IgD-negative memory B cell (primary cell): ENCODE data around the gene MTARC2. TPM values are rescaled to one million over a fixed set of nuclear protein-coding genes. Genes with fewer than 3 reads are reported as not detected.

Source experiments
- H3K27ac Mint-ChIP-seq, 3 donors: one replicate each; pipeline ENCODE4 v1.8.0; 2020 to 2022; ENCODE audit warnings: mild to moderate bottlenecking in 3 of 3, mixed read lengths in 3 of 3, moderate library complexity in 1 of 3
- H3K27me3 Mint-ChIP-seq: one replicate; pipeline ENCODE4 v1.8.0; 2021; ENCODE audit warnings: mixed read lengths
- H3K36me3 Mint-ChIP-seq: one replicate; pipeline ENCODE4 v1.8.0; 2020; ENCODE audit warnings: mild to moderate bottlenecking, mixed read lengths
- H3K4me1 Mint-ChIP-seq, 3 donors: one replicate each; pipeline ENCODE4 v1.8.0; 2020 to 2022; ENCODE audit warnings: mixed read lengths in 3 of 3, mild to moderate bottlenecking in 1 of 3
- H3K4me3 Mint-ChIP-seq, 4 donors: one replicate each; pipeline ENCODE4 v1.8.0; 2020 to 2022; ENCODE audit warnings: mild to moderate bottlenecking in 4 of 4, mixed read lengths in 4 of 4, moderate library complexity in 3 of 4
- H3K9me3 Mint-ChIP-seq, 3 donors: one replicate each; pipeline ENCODE4 v1.8.0; 2020 to 2021; ENCODE audit warnings: mixed read lengths in 3 of 3, mild to moderate bottlenecking in 1 of 3
- polyA plus RNA-seq: library from polyadenylated mRNA; unstranded; fragments of 300-500 nt; fragmentation: Illumina TruSeq; gene quantifications from one replicate; pipeline ENCODE4 v1.2.3, GENCODE V29; 2021

MTARC2 gene
- polyA plus RNA-seq, 1 donor from 2014 or later = 11.4 TPM

DNA sequence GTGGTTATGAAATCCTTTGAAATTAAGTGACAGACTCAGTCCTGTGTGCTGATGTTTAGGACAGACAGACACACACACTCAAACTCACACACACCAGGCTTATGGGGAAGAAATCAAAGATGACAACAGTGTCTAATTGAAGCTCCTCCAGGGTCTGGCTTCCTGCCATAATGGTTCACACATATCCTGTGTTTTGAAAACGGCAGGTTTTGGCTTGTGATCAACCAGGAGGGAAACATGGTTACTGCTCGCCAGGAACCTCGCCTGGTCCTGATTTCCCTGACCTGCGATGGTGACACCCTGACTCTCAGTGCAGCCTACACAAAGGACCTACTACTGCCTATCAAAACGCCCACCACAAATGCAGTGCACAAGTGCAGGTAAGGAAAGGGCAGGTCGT, 43.2 kb downstream of the MTARC2 start:
- Mint-ChIP-seq H3K27me3 (peaks cover 2% of the 10 kb centered on the region), H3K36me3 (no peaks in the 10 kb centered on the region), H3K9me3 (peaks cover 0 to 5% (median 0%) of the 10 kb centered on the region in 3 donors), H3K4me3 (no peak overlapping the region), H3K4me1 (no peaks in the 10 kb centered on the region), H3K27ac (no peak overlapping the region)

GRCh38 chr1:220791956-220792355, 43.8 kb downstream of the MTARC2 start:
- H3K4me1 Mint-ChIP-seq = no peaks in the 10 kb centered on the region
- peaks cover 0 to 5% (median 0%) of the 10 kb centered on the region in 3 donors for H3K9me3 Mint-ChIP-seq
- no peaks in the 10 kb centered on the region for H3K36me3 Mint-ChIP-seq
- no peak overlapping the region for H3K27ac Mint-ChIP-seq
- no peak overlapping the region for H3K4me3 Mint-ChIP-seq
- peaks cover 2% of the 10 kb centered on the region for H3K27me3 Mint-ChIP-seq

DNA sequence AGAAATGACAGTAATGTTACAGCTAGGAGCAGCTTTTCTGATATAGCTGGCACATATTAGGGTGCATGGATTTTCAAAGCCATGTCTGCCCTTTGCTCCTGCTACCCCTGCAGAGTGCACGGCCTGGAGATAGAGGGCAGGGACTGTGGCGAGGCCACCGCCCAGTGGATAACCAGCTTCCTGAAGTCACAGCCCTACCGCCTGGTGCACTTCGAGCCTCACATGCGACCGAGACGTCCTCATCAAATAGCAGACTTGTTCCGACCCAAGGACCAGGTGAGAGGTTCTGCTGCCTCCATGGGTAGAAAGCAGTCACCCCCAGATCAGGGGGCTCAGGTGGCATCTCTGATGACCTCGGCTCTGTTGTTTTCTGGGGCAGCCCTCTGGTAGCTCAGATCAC, 48.4 kb downstream of the MTARC2 start:
- no peak overlapping the region for H3K4me3 Mint-ChIP-seq
- H3K4me1 Mint-ChIP-seq = no peaks in the 10 kb centered on the region
- H3K27me3 Mint-ChIP-seq = no peaks in the 10 kb centered on the region
- no peaks in the 10 kb centered on the region for H3K36me3 Mint-ChIP-seq
- no peaks in the 10 kb centered on the region for H3K9me3 Mint-ChIP-seq
- H3K27ac Mint-ChIP-seq = no peak overlapping the region

- H3K27ac Mint-ChIP-seq = no peak overlapping the region
- H3K9me3 Mint-ChIP-seq = no peaks in the 10 kb centered on the region
- H3K36me3 Mint-ChIP-seq = no peaks in the 10 kb centered on the region
- no peaks in the 10 kb centered on the region for H3K4me1 Mint-ChIP-seq
- H3K27me3 Mint-ChIP-seq = no peaks in the 10 kb centered on the region
- no peak overlapping the region for H3K4me3 Mint-ChIP-seq
Observed at GRCh38 chr1:220797044-220797443, 48.9 kb downstream of the MTARC2 start.

DNA sequence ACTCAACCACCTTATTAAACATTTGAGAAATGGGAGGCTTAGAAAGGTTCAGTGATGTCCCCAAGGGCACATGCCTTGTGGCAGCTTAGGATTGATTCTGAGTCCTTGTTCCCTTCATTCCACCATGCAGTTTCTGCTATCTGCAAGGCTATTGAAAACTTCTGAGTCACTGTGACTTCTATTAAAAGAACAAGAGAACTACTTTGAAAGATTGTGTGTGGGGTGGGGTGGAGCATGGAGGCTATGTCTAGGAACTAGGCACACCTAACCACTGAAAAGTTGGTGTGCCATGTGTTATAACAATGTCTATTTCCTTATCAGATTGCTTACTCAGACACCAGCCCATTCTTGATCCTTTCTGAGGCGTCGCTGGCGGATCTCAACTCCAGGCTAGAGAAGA, 49.4 kb downstream of the MTARC2 start:
- H3K9me3 Mint-ChIP-seq = no peaks in the 10 kb centered on the region
- no peaks in the 10 kb centered on the region for H3K4me1 Mint-ChIP-seq
- H3K36me3 Mint-ChIP-seq = no peaks in the 10 kb centered on the region
- no peaks in the 10 kb centered on the region for H3K27me3 Mint-ChIP-seq
- H3K27ac Mint-ChIP-seq = no peak overlapping the region
- peak overlapping the region in 1 of 4 donors; percentile 8 for H3K4me3 Mint-ChIP-seq

GRCh38 chr1:220798338-220798737, 50.2 kb downstream of the MTARC2 start:
- Mint-ChIP-seq H3K4me1 (no peaks in the 10 kb centered on the region), H3K36me3 (peaks cover under 1% of the 10 kb centered on the region), H3K4me3 (no peak overlapping the region), H3K9me3 (no peaks in the 10 kb centered on the region), H3K27ac (no peak overlapping the region), H3K27me3 (no peaks in the 10 kb centered on the region)

DNA sequence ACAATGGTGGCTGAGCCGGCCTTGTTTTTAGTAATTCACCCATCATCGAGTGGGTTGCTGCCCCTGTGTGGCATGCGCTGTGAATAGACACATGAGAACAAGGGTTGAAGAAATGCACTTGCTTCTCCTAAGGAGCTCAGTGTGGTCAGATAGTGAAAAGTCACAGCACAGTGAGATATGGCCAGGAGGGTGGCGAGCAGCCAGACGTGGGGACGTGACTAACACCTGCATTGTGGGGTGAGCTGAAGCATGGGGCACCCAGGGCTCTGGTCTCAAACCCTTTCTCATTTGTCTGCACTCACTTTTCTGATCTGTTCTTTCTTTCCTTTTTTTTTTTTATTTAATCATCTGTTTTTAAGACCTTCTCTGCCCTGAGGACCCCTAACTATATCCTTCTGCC, 52.1 kb downstream of the MTARC2 start:
- H3K36me3 Mint-ChIP-seq = peaks cover 2% of the 10 kb centered on the region
- no peaks in the 10 kb centered on the region for H3K4me1 Mint-ChIP-seq
- no peaks in the 10 kb centered on the region for H3K9me3 Mint-ChIP-seq
- no peak overlapping the region for H3K27ac Mint-ChIP-seq
- no peaks in the 10 kb centered on the region for H3K27me3 Mint-ChIP-seq
- H3K4me3 Mint-ChIP-seq = no peak overlapping the region

GRCh38 chr1:220803401-220804201, 55.5 kb downstream of the MTARC2 start:
- Mint-ChIP-seq H3K27ac (no peak overlapping the region), H3K36me3 (peaks cover 2% of the 10 kb centered on the region), H3K27me3 (no peaks in the 10 kb centered on the region), H3K4me1 (no peaks in the 10 kb centered on the region), H3K9me3 (no peaks in the 10 kb centered on the region), H3K4me3 (no peak overlapping the region)

DNA sequence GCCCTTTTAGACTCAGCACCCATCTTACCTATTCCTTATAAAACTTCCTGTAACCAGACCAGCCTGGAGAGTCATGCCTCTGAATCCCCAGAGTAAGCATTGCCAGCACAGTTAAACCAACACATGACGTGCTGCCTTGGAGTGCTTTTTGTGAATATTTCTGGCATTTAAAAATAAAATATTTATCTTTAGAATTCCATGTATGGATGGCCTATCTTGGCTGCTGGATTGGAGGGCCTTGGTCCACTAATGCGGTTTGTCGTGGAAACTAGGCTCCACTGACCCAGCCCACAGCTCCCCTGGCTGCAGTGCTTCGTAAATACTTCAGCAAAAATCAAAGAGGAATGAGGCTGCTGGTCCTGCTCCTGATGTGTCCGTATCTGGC, 56.1 kb downstream of the MTARC2 start:
- Mint-ChIP-seq H3K9me3 (no peaks in the 10 kb centered on the region), H3K36me3 (peaks cover 2% of the 10 kb centered on the region), H3K27ac (no peak overlapping the region), H3K4me1 (no peaks in the 10 kb centered on the region), H3K27me3 (no peaks in the 10 kb centered on the region), H3K4me3 (no peak overlapping the region)

DNA sequence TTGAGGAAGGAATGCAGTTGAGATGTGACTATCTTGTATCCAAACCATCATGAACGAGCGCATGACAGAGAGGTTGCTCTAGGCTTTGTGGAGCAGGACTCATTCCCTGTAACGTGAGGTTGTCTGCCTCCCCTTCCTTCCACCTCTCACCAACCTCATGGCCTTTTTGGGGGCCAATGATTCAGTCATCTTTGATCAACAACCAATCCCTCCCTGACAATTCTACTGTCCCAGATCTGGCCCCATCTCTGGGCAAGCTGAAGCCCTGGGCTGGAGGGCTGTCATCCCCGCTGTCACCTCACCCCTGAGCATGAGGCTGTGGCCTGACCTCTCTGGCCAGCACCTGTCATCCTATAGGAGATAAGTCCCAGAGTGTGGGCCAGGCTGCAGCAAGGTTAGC, 58.3 kb downstream of the MTARC2 start:
- Mint-ChIP-seq H3K9me3 (no peaks in the 10 kb centered on the region), H3K27me3 (no peaks in the 10 kb centered on the region), H3K4me1 (peaks cover 3 to 7% (median 4%) of the 10 kb centered on the region in 3 donors), H3K36me3 (peaks cover 2% of the 10 kb centered on the region), H3K27ac (no peak overlapping the region), H3K4me3 (no peak overlapping the region)

GRCh38 chr1:220807726-220808125, 59.6 kb downstream of the MTARC2 start:
- Mint-ChIP-seq H3K4me1 (peaks cover 3 to 7% (median 4%) of the 10 kb centered on the region in 3 donors), H3K9me3 (no peaks in the 10 kb centered on the region), H3K4me3 (no peak overlapping the region), H3K27me3 (no peaks in the 10 kb centered on the region), H3K27ac (no peak overlapping the region), H3K36me3 (peaks cover 2% of the 10 kb centered on the region)

DNA sequence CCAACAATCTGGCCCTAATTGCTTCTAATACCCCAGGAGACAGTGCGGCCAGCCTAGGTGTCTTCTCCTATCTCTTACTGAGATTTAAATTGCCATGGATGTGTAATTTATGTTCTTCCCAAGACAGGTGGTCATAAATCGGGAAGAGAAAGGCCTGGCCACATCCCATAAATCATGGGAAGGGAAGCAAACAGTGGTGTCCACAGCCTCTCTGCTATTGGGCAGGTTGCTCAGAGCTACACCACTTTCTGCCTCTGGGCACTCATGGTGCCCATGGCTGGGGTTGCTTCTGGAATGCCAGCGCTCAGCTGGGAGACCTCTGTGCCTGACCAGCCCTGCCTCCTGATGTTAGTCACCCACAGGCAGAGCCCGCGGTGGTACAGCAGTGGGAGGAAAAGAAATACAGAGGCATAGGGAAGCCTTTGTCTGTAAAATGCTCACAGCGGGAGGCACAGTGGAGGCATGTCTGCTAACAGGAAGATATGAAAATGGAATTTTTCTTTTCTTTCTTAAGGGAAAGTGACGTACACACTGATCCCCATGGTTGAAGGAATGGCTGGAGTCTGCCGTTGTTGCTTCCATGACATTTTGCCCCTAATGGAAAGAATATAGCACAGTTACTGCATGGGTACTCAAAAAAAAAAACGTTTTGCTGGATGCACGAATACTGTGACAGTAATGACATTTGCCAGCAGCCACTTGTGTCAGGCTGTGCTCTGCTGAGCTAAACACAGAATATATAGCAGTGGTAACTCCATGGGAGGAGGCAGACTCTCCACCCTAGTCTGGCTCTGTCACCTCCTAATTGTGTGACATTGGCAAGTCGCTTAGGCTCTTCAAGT, 60.4 kb downstream of the MTARC2 start:
- Mint-ChIP-seq H3K27ac (no peak overlapping the region), H3K4me3 (peak overlapping the region in 1 of 4 donors; percentile 12), H3K27me3 (no peaks in the 10 kb centered on the region), H3K4me1 (peaks cover 3 to 7% (median 4%) of the 10 kb centered on the region in 3 donors), H3K9me3 (no peaks in the 10 kb centered on the region), H3K36me3 (no peaks in the 10 kb centered on the region)

DNA sequence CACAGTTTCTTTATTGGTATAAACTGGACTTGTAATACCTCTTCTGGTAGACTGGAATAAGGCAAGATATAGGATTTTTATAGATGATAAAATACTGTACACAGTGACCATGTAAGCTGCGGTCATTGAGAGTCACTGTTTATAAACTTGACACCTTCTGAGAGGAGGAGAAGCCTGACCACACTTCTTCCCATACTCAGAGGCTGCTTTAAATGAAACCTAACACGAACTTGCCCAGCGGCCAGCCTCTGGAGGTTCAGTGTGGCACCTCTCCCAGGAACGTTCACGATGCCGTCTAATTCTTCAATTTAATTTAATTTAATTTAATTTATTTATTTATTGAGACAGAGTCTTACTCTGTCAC, 61.0 kb downstream of the MTARC2 start:
- peaks cover 3 to 7% (median 4%) of the 10 kb centered on the region in 3 donors for H3K4me1 Mint-ChIP-seq
- no peaks in the 10 kb centered on the region for H3K36me3 Mint-ChIP-seq
- H3K27ac Mint-ChIP-seq = no peak overlapping the region
- H3K9me3 Mint-ChIP-seq = no peaks in the 10 kb centered on the region
- H3K27me3 Mint-ChIP-seq = no peaks in the 10 kb centered on the region
- H3K4me3 Mint-ChIP-seq = peak overlapping the region in 1 of 4 donors; percentile 12

GRCh38 chr1:220809704-220810103, 61.6 kb downstream of the MTARC2 start:
- peak overlapping the region in 1 of 4 donors; percentile 81 for H3K4me3 Mint-ChIP-seq

DNA sequence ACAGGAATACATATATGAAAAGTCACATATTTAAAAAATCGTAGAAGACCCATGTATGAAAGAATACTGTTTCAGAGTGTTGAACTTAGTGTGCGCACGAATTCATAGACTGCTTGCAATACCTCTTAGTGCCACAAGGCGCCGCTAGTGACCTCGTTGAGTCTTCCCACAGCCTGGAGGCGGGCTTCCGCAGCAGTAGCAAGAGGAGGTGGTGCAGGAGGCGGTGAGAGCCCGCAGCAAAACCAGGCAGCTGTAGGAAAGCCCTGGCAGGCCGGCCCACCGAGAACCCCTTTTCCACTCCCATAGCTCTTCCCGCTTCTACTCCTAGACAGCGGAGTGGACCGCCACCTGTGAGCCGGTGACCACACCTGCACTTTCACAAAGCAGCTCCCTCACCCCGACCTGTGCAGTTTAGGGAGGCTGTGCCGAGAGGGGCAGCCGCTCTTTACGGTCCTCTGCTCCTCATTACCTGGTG, 62.1 kb downstream of the MTARC2 start:
- Mint-ChIP-seq H3K27ac (no peak overlapping the region), H3K36me3 (no peaks in the 10 kb centered on the region), H3K27me3 (no peaks in the 10 kb centered on the region), H3K4me3 (peak overlapping the region in 3 of 4 donors; percentile 66 to 85 (median 81)), H3K4me1 (peaks cover 3 to 7% (median 4%) of the 10 kb centered on the region in 3 donors), H3K9me3 (no peaks in the 10 kb centered on the region)

More at GRCh38 chr1:220809704-220810103, 61.6 kb downstream of the MTARC2 start:
- Mint-ChIP-seq H3K27ac (no peak overlapping the region), H3K4me1 (peaks cover 3 to 7% (median 4%) of the 10 kb centered on the region in 3 donors), H3K27me3 (no peaks in the 10 kb centered on the region), H3K9me3 (no peaks in the 10 kb centered on the region), H3K36me3 (no peaks in the 10 kb centered on the region)
